ENCODE results near the gene FOXF1. TPM values are rescaled to one million over a fixed set of nuclear protein-coding genes. Genes with fewer than 3 reads are reported as not detected.

FOXF1 gene
- polyA plus RNA-seq, 1 donor (not counting 4 experiments of a cell fraction or from before 2014, with no cell fraction given), result not detected

DNA sequence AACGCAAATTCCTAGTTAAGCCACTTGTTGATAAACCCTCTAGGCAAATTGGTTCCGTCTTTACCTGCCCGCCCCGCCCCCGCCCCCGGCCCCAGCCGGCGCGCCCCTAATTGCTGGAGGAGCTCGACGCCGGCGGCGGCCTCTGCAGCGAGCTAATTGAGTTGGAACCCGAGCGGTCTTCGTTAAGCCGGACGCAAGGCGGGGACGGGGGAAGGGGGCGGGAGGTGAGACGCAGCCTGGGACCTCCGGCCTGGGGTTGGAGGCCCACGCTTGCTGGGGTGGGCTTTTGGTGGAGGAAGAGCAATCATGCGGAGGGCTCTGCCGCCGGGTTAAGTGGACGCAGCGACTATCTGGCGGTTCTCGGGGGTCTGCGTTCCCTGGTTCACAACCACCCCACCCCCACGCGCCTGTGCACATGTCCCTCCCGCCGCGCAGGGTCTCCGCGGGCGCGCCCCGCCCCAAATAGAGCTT, 12.7 kb upstream of the FOXF1 start:
- H3K9me3 ChIP-seq (ENCODE audit: control insufficient read depth, low read depth, low read length), result no peaks in the 10 kb centered on the region
- no peaks in the 10 kb centered on the region for H4K20me1 ChIP-seq (ENCODE audit: control insufficient read depth, extremely low read depth, insufficient read depth, low read length)
- peaks cover 94% of the 10 kb centered on the region for H3K27me3 ChIP-seq (ENCODE audit: control insufficient read depth, extremely low read depth, insufficient read depth, low read length)
- FAIRE-seq, result no peak
- dilution Hi-C loops (cut with MboI; ENCODE audit: extremely low pct_ligation_motif_present, low sequenced_read_pairs), result no loop called here
- H3K4me3 ChIP-seq (ENCODE audit: control insufficient read depth in 2 of 3, extremely low read depth in 1 of 3, insufficient read depth in 2 of 3, low read depth in 1 of 3, low read length in 3 of 3), result no peak overlapping the region
- no peak overlapping the region for H3K27ac ChIP-seq (ENCODE audit: control insufficient read depth, insufficient read depth, low read length)
- H3K4me1 ChIP-seq (ENCODE audit: control insufficient read depth, extremely low read depth, insufficient read depth, low read length), result no peaks in the 10 kb centered on the region
- H3K9ac ChIP-seq (ENCODE audit: control insufficient read depth, extremely low read depth, insufficient read depth, low read length), result no peak overlapping the region
- no peaks in the 10 kb centered on the region for H3K36me3 ChIP-seq (ENCODE audit: control insufficient read depth in 2 of 2, extremely low read depth in 1 of 2, insufficient read depth in 2 of 2, low read length in 2 of 2)
- H3K9me1 ChIP-seq (ENCODE audit: control insufficient read depth, extremely low read depth, insufficient read depth, low read length), result no peaks in the 10 kb centered on the region
- TF ChIP-seq, protein P1, sequence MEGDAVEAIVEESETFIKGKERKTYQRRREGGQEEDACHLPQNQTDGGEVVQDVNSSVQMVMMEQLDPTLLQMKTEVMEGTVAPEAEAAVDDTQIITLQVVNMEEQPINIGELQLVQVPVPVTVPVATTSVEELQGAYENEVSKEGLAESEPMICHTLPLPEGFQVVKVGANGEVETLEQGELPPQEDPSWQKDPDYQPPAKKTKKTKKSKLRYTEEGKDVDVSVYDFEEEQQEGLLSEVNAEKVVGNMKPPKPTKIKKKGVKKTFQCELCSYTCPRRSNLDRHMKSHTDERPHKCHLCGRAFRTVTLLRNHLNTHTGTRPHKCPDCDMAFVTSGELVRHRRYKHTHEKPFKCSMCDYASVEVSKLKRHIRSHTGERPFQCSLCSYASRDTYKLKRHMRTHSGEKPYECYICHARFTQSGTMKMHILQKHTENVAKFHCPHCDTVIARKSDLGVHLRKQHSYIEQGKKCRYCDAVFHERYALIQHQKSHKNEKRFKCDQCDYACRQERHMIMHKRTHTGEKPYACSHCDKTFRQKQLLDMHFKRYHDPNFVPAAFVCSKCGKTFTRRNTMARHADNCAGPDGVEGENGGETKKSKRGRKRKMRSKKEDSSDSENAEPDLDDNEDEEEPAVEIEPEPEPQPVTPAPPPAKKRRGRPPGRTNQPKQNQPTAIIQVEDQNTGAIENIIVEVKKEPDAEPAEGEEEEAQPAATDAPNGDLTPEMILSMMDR (optimal IDR thresholded peaks at IDR 0.05 in 1 of 3, IDR thresholded peaks at IDR 0.05 in 1 of 3, conservative IDR thresholded peaks at IDR 0.05 in 1 of 3; ENCODE audit: extremely low read depth in 1 of 3, insufficient read depth in 2 of 3, low read length in 3 of 3), result no peak
- TF ChIP-seq EZH2 (IDR thresholded peaks at IDR 0.05; ENCODE audit: low read length), result no peak
- no peak overlapping the region for H3K4me2 ChIP-seq (ENCODE audit: control insufficient read depth, extremely low read depth, insufficient read depth, low read depth, low read length)
- no peak overlapping the region for H2AFZ ChIP-seq (ENCODE audit: control insufficient read depth, low read length)
- H3K79me2 ChIP-seq (ENCODE audit: control insufficient read depth, insufficient read depth, low read length), result no peaks in the 10 kb centered on the region
- DNase-seq (ENCODE audit: low read depth, low spot score), result no peak

DNA sequence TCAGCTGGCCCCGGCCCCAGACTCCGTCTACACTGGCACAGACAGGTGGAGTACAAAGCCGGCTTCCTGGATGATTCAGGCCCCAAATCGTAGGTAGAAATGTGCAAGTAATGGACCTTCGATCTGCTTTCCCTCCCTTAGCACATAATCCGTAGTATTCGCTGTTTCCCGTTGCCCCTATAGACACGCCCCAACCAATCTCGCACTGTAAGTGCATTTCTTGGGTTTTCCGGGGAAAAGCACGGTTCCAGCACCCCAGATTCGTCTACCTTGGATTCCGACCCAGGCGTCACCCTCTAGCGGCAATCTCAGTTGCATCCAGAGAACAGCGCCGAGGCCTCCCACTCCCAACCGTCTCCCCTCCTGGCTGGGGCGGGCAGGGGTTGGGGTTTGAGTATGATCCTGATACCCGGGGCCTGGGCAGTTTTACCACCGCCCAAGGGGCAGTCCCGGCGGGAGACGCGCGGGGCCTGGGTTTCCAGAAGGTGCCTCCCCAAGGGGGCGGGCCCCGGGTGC, 12.1 kb upstream of the FOXF1 start:
- no peak overlapping the region for H2AFZ ChIP-seq (ENCODE audit: control insufficient read depth, low read length)
- peak; percentile 68 for TF ChIP-seq EZH2 (IDR thresholded peaks at IDR 0.05; ENCODE audit: low read length)
- TF ChIP-seq, protein P1 (optimal IDR thresholded peaks at IDR 0.05 in 1 of 3, IDR thresholded peaks at IDR 0.05 in 1 of 3, conservative IDR thresholded peaks at IDR 0.05 in 1 of 3; ENCODE audit: extremely low read depth in 1 of 3, insufficient read depth in 2 of 3, low read length in 3 of 3), result no peak
- dilution Hi-C loops (cut with MboI; ENCODE audit: extremely low pct_ligation_motif_present, low sequenced_read_pairs), result no loop called here
- H3K4me2 ChIP-seq (ENCODE audit: control insufficient read depth, extremely low read depth, insufficient read depth, low read depth, low read length), result no peak overlapping the region
- no peak overlapping the region for H3K9ac ChIP-seq (ENCODE audit: control insufficient read depth, extremely low read depth, insufficient read depth, low read length)
- no peaks in the 10 kb centered on the region for H3K4me1 ChIP-seq (ENCODE audit: control insufficient read depth, extremely low read depth, insufficient read depth, low read length)
- H3K27me3 ChIP-seq (ENCODE audit: control insufficient read depth, extremely low read depth, insufficient read depth, low read length), result peaks cover 94% of the 10 kb centered on the region
- H3K36me3 ChIP-seq (ENCODE audit: control insufficient read depth in 2 of 2, extremely low read depth in 1 of 2, insufficient read depth in 2 of 2, low read length in 2 of 2), result no peaks in the 10 kb centered on the region
- no peak overlapping the region for H3K27ac ChIP-seq (ENCODE audit: control insufficient read depth, insufficient read depth, low read length)
- H3K4me3 ChIP-seq (ENCODE audit: control insufficient read depth in 2 of 3, extremely low read depth in 1 of 3, insufficient read depth in 2 of 3, low read depth in 1 of 3, low read length in 3 of 3), result no peak overlapping the region
- no peaks in the 10 kb centered on the region for H3K9me1 ChIP-seq (ENCODE audit: control insufficient read depth, extremely low read depth, insufficient read depth, low read length)
- DNase-seq (ENCODE audit: low read depth, low spot score), result no peak
- no peak for FAIRE-seq
- no peaks in the 10 kb centered on the region for H3K9me3 ChIP-seq (ENCODE audit: control insufficient read depth, low read depth, low read length)
- no peaks in the 10 kb centered on the region for H4K20me1 ChIP-seq (ENCODE audit: control insufficient read depth, extremely low read depth, insufficient read depth, low read length)
- no peaks in the 10 kb centered on the region for H3K79me2 ChIP-seq (ENCODE audit: control insufficient read depth, insufficient read depth, low read length)

Data from keratinocyte (primary cell).